ENCODE results near the gene TTLL10. TPM values are rescaled to one million over a fixed set of nuclear protein-coding genes. Genes with fewer than 3 reads are reported as not detected.

TTLL10 gene
- total RNA-seq, 1 experiment from 2014 or later: 0.68 TPM

GRCh38 chr1:1162597-1163537, 10.8 kb upstream of the TTLL10 start:
- Mint-ChIP-seq H3K4me1 (peaks cover 15 to 28% of the 10 kb centered on the region in 2 experiments), H3K27ac (peak overlapping the region in 1 of 3 experiments; percentile 85; a peak in 1 of 7 replicates), H3K9me3 (no peaks in the 10 kb centered on the region), H3K4me3 (peak overlapping the region in 1 of 2 experiments; percentile 74; a peak in 2 of 5 replicates), H3K27me3 (ENCODE audit: low read depth) (peaks cover 3% of the 10 kb centered on the region), H3K36me3 (ENCODE audit: insufficient read depth in 1 of 3, low read depth in 3 of 3) (peaks cover 0 to 3% (median 0%) of the 10 kb centered on the region in 3 experiments; a peak in 3 of 7 replicates)
- Histone ChIP-seq H3T11ph (ENCODE audit: low read length) (no peak overlapping the region), H2AFZ (ENCODE audit: low read length) (no peak overlapping the region), H4K8ac (replicated peaks; ENCODE audit: insufficient read length, low read depth, low read length) (no peak overlapping the region), H4K5ac (ENCODE audit: insufficient read length, low read depth, low read length) (no peak overlapping the region), H3K27me3 (ENCODE audit: insufficient read depth, low read length) (no peaks in the 10 kb centered on the region), H3K56ac (ENCODE audit: insufficient read length, low read depth, low read length) (no peak overlapping the region), H3K79me2 (ENCODE audit: insufficient read depth, low read length) (no peaks in the 10 kb centered on the region), H3K18ac (ENCODE audit: insufficient read length, low read depth, low read length) (peak overlapping the region; percentile 30), H4K91ac (ENCODE audit: insufficient read length, low read depth, low read length) (no peak overlapping the region), H3K79me1 (ENCODE audit: insufficient read depth, low read depth, low read length, poor library complexity, severe bottlenecking) (no peaks in the 10 kb centered on the region), H3K9ac (ENCODE audit: extremely low read depth, insufficient read length, low read length) (no peak overlapping the region), H3K4ac (ENCODE audit: low read depth, low read length) (no peak overlapping the region), H4K20me1 (ENCODE audit: control insufficient read depth, insufficient read depth, insufficient read length) (no peaks in the 10 kb centered on the region), H3K14ac (ENCODE audit: insufficient read depth, low read length) (peak overlapping the region; percentile 70), H3K9me3 (ENCODE audit: control insufficient read depth, low read depth, low read length) (no peaks in the 10 kb centered on the region), H2BK20ac (ENCODE audit: low read depth, low read length, poor library complexity, severe bottlenecking) (no peak overlapping the region), H2BK5ac (ENCODE audit: insufficient read length, low read length) (no peak overlapping the region), H3K27ac (ENCODE audit: insufficient read length, low read depth, low read length) (no peak overlapping the region), H3K4me2 (ENCODE audit: insufficient read depth, insufficient read length, low read length) (no peak overlapping the region), H3K23ac (ENCODE audit: insufficient read length, low read depth, low read length) (no peak overlapping the region), H2BK12ac (ENCODE audit: insufficient read length, low read depth, low read length) (no peak overlapping the region), H3K23me2 (ENCODE audit: insufficient read length, low read depth, low read length, poor library complexity, severe bottlenecking) (peaks cover 3% of the 10 kb centered on the region), H3K4me1 (ENCODE audit: insufficient read depth, low read length) (no peaks in the 10 kb centered on the region), H2BK120ac (ENCODE audit: low read depth, low read length, poor library complexity, severe bottlenecking) (no peak overlapping the region), H2AK5ac (ENCODE audit: insufficient read length, low read length) (no peak overlapping the region), H2BK15ac (ENCODE audit: low read depth, low read length) (no peak overlapping the region)
- TF ChIP-seq, protein P1, sequence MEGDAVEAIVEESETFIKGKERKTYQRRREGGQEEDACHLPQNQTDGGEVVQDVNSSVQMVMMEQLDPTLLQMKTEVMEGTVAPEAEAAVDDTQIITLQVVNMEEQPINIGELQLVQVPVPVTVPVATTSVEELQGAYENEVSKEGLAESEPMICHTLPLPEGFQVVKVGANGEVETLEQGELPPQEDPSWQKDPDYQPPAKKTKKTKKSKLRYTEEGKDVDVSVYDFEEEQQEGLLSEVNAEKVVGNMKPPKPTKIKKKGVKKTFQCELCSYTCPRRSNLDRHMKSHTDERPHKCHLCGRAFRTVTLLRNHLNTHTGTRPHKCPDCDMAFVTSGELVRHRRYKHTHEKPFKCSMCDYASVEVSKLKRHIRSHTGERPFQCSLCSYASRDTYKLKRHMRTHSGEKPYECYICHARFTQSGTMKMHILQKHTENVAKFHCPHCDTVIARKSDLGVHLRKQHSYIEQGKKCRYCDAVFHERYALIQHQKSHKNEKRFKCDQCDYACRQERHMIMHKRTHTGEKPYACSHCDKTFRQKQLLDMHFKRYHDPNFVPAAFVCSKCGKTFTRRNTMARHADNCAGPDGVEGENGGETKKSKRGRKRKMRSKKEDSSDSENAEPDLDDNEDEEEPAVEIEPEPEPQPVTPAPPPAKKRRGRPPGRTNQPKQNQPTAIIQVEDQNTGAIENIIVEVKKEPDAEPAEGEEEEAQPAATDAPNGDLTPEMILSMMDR (conservative IDR thresholded peaks at IDR 0.05): no peak
- DNase-seq: peak; percentile 90
- WGBS (ENCODE audit: extremely low coverage, insufficient read length, low lambda C conversion rate): no CpG with 5 or more reads among the region's 73 CpGs

All from H9 (cell line).